NT2/D1 (cell line): Measurements from ENCODE around the gene ATP4B.

Experiments used
- SUZ12 ChIP-seq: IDR thresholded peaks from 2 replicates; pipeline ENCODE4 v1.6.1; 2011; ENCODE audit not compliant: insufficient read length, insufficient read depth; ENCODE audit errors: extremely low read depth
- YY1 ChIP-seq: IDR thresholded peaks from 2 replicates; pipeline ENCODE4 v1.6.1; 2011; ENCODE audit not compliant: insufficient read length, insufficient read depth
- ZNF274 ChIP-seq: IDR thresholded peaks from 2 replicates; pipeline ENCODE4 v1.6.1; 2011; ENCODE audit warnings: mild to moderate bottlenecking, low read depth, low read length

- TF ChIP-seq ZNF274 (no peak), YY1 (no peak), SUZ12 (no peak)
Measured at GRCh38 chr13:113646921-113647340, 11.1 kb downstream of the ATP4B start.
